Astrocyte (in vitro differentiated cells and primary cell): Measurements from ENCODE around the gene LZTFL1. TPM values are rescaled to one million over a fixed set of nuclear protein-coding genes. Genes with fewer than 3 reads are reported as not detected.
A peak's percentile ranks its signal among the peaks of the same experiment; 100 is the strongest.

ENCODE experiments used
- DNase-seq: peaks from one replicate; pipeline ENCODE4 v3.0.0-alpha.2; 2010; ENCODE audit warnings: low read depth
- FAIRE-seq: peaks from 2 replicates; lab custom pipeline; 2011; peaks lifted over from hg19 to GRCh38; lab: Jason Lieb, UNC
- H2AFZ ChIP-seq: 2 replicates; pipeline ENCODE4 v1.6.0; 2012; ENCODE audit warnings: low read depth, low read length, inconsistent platforms
- H3K27ac ChIP-seq: 2 replicates; pipeline ENCODE4 v1.5.1; 2011; ENCODE audit warnings: low read depth, low read length, inconsistent platforms
- H3K27me3 ChIP-seq: 2 replicates; pipeline ENCODE4 v1.6.0; 2011; ENCODE audit warnings: low read length, inconsistent platforms; ENCODE audit not compliant: insufficient read depth
- H3K36me3 ChIP-seq: 2 replicates; pipeline ENCODE4 v1.5.1; 2011; ENCODE audit warnings: low read length, inconsistent platforms; ENCODE audit not compliant: insufficient read depth
- H3K4me1 ChIP-seq: 2 replicates; pipeline ENCODE4 v1.5.1; 2011; ENCODE audit warnings: low read length, inconsistent platforms; ENCODE audit not compliant: insufficient read depth
- H3K4me2 ChIP-seq: 2 replicates; pipeline ENCODE4 v1.6.0; 2012; ENCODE audit warnings: low read length, inconsistent platforms
- H3K4me3 ChIP-seq: 2 replicates; pipeline ENCODE4 v1.5.1; 2011; ENCODE audit warnings: low read depth, mild to moderate bottlenecking, low read length, inconsistent platforms; ENCODE audit not compliant: insufficient read depth
- H3K79me2 ChIP-seq: 2 replicates; pipeline ENCODE4 v1.6.0; 2012; ENCODE audit warnings: mild to moderate bottlenecking, low read length, inconsistent platforms; ENCODE audit not compliant: insufficient read depth
- H3K9ac ChIP-seq: 2 replicates; pipeline ENCODE4 v1.6.0; 2012; ENCODE audit warnings: mild to moderate bottlenecking, low read length, inconsistent platforms
- H3K9me3 ChIP-seq: 2 replicates; pipeline ENCODE4 v1.5.1; 2012; ENCODE audit warnings: low read depth, mild to moderate bottlenecking, low read length, inconsistent platforms; ENCODE audit not compliant: insufficient read depth
- H4K20me1 ChIP-seq: 2 replicates; pipeline ENCODE4 v1.6.0; 2012; ENCODE audit warnings: low read length, inconsistent platforms; ENCODE audit not compliant: insufficient read depth
- H3K27ac Mint-ChIP-seq: one replicate; pipeline ENCODE4 v1.8.0; 2021; ENCODE audit warnings: mild to moderate bottlenecking, mixed read lengths; ENCODE audit not compliant: unreplicated experiment
- H3K27me3 Mint-ChIP-seq: one replicate; pipeline ENCODE4 v1.8.0; 2021; ENCODE audit warnings: low read depth, mixed read lengths; ENCODE audit not compliant: unreplicated experiment
- H3K36me3 Mint-ChIP-seq: one replicate; pipeline ENCODE4 v1.8.0; 2021; ENCODE audit warnings: low read depth, mixed read lengths; ENCODE audit not compliant: unreplicated experiment
- H3K4me1 Mint-ChIP-seq: one replicate; pipeline ENCODE4 v1.8.0; 2021; ENCODE audit warnings: low read depth, mixed read lengths; ENCODE audit not compliant: unreplicated experiment
- H3K4me3 Mint-ChIP-seq: one replicate; pipeline ENCODE4 v1.8.0; 2021; ENCODE audit warnings: mild to moderate bottlenecking, moderate library complexity, mixed read lengths; ENCODE audit not compliant: unreplicated experiment
- H3K9me3 Mint-ChIP-seq: one replicate; pipeline ENCODE4 v1.8.0; 2021; ENCODE audit warnings: mild to moderate bottlenecking, mixed read lengths; ENCODE audit not compliant: unreplicated experiment
- CTCF ChIP-seq: IDR thresholded peaks from 2 replicates; pipeline ENCODE4 v1.5.1; 2011; ENCODE audit warnings: low read depth, mild to moderate bottlenecking, inconsistent platforms, low read length, moderate library complexity; ENCODE audit not compliant: insufficient read depth
- EZH2 ChIP-seq: IDR thresholded peaks from 2 replicates; pipeline ENCODE4 v1.6.1; 2012; ENCODE audit warnings: mild to moderate bottlenecking, low read length, inconsistent platforms; ENCODE audit not compliant: insufficient read depth
- total RNA-seq: library from RNA; stranded (reverse); gene quantifications from 2 replicates; pipeline ENCODE4 v1.2.1, GENCODE V29; 2021

LZTFL1 gene
- total RNA-seq, 1 donor from 2014 or later, result 20.6 TPM

- Histone ChIP-seq H3K4me3 (no peak overlapping the region), H4K20me1 (no peaks in the 10 kb centered on the region), H3K4me1 (no peaks in the 10 kb centered on the region), H3K9ac (no peak overlapping the region), H3K4me2 (no peak overlapping the region), H2AFZ (no peak overlapping the region), H3K9me3 (no peaks in the 10 kb centered on the region), H3K79me2 (no peaks in the 10 kb centered on the region), H3K36me3 (no peaks in the 10 kb centered on the region), H3K27ac (no peak overlapping the region), H3K27me3 (peaks cover 12% of the 10 kb centered on the region)
- TF ChIP-seq CTCF, result no peak
- no peak for TF ChIP-seq EZH2
- Mint-ChIP-seq H3K36me3 (no peaks in the 10 kb centered on the region), H3K27me3 (peaks cover 17% of the 10 kb centered on the region), H3K9me3 (peaks cover 4% of the 10 kb centered on the region), H3K4me1 (no peaks in the 10 kb centered on the region), H3K27ac (no peak overlapping the region), H3K4me3 (no peak overlapping the region)
- FAIRE-seq (no peak), DNase-seq (peak; percentile 6)
Observed at GRCh38 chr3:45887759-45888511, 46.0 kb upstream of the LZTFL1 start.

DNA sequence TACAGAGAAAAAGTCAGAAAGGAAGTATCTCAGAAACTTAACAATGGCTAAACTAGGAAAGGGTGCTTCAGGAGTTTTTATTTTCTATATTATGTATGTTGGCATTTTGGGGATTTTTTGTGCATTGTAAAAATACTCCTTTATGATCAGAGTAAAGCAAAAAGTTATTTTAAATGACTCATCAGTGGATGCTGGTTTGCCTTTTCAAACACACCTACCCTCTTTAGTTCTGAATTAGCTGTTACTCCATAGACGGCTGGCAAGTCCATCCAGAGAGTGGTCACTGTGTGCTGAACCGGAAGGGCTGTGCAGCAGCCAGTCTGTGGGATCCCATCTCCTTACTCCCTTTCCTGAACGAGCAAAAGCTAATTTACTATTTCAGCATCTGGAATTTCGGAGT, 45.4 kb upstream of the LZTFL1 start:
- H3K27me3 ChIP-seq, result peaks cover 12% of the 10 kb centered on the region
- peaks cover 4% of the 10 kb centered on the region for H3K9me3 Mint-ChIP-seq
- DNase-seq (no peak), FAIRE-seq (no peak)
- no peaks in the 10 kb centered on the region for H3K79me2 ChIP-seq
- H3K36me3 ChIP-seq, result no peaks in the 10 kb centered on the region
- no peak overlapping the region for H3K4me2 ChIP-seq
- no peaks in the 10 kb centered on the region for H3K4me1 ChIP-seq
- H4K20me1 ChIP-seq, result no peaks in the 10 kb centered on the region
- no peaks in the 10 kb centered on the region for H3K4me1 Mint-ChIP-seq
- H2AFZ ChIP-seq, result no peak overlapping the region
- H3K27ac ChIP-seq, result no peak overlapping the region
- no peak overlapping the region for H3K27ac Mint-ChIP-seq
- H3K4me3 Mint-ChIP-seq, result no peak overlapping the region
- no peak overlapping the region for H3K4me3 ChIP-seq
- no peaks in the 10 kb centered on the region for H3K9me3 ChIP-seq
- H3K27me3 Mint-ChIP-seq, result peaks cover 17% of the 10 kb centered on the region
- H3K9ac ChIP-seq, result no peak overlapping the region
- TF ChIP-seq CTCF (no peak), EZH2 (no peak)
- no peaks in the 10 kb centered on the region for H3K36me3 Mint-ChIP-seq
